ENCODE data around the gene EGR1. TPM values are rescaled to one million over a fixed set of nuclear protein-coding genes. Genes with fewer than 3 reads are reported as not detected.

Gene EGR1
- total RNA-seq (2022; extraction: Qiagen RNA extraction; ENCODE audit: low read depth): 9.3 to 15.3 TPM (median 11.8 TPM) in 5 replicates

DNA sequence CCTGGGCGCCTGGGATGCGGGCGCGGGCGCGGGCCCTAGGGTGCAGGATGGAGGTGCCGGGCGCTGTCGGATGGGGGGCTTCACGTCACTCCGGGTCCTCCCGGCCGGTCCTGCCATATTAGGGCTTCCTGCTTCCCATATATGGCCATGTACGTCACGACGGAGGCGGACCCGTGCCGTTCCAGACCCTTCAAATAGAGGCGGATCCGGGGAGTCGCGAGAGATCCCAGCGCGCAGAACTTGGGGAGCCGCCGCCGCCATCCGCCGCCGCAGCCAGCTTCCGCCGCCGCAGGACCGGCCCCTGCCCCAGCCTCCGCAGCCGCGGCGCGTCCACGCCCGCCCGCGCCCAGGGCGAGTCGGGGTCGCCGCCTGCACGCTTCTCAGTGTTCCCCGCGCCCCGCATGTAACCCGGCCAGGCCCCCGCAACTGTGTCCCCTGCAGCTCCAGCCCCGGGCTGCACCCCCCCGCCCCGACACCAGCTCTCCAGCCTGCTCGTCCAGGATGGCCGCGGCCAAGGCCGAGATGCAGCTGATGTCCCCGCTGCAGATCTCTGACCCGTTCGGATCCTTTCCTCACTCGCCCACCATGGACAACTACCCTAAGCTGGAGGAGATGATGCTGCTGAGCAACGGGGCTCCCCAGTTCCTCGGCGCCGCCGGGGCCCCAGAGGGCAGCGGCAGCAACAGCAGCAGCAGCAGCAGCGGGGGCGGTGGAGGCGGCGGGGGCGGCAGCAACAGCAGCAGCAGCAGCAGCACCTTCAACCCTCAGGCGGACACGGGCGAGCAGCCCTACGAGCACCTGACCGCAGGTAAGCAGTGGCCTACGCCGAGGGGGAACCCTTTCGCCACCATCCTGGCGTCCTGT, at the start of gene EGR1:
EGR1 (plus strand) TSS at position 219 of the 864 bp plus-strand sequence; CDS start at position 502, 283 bp downstream.

DNA sequence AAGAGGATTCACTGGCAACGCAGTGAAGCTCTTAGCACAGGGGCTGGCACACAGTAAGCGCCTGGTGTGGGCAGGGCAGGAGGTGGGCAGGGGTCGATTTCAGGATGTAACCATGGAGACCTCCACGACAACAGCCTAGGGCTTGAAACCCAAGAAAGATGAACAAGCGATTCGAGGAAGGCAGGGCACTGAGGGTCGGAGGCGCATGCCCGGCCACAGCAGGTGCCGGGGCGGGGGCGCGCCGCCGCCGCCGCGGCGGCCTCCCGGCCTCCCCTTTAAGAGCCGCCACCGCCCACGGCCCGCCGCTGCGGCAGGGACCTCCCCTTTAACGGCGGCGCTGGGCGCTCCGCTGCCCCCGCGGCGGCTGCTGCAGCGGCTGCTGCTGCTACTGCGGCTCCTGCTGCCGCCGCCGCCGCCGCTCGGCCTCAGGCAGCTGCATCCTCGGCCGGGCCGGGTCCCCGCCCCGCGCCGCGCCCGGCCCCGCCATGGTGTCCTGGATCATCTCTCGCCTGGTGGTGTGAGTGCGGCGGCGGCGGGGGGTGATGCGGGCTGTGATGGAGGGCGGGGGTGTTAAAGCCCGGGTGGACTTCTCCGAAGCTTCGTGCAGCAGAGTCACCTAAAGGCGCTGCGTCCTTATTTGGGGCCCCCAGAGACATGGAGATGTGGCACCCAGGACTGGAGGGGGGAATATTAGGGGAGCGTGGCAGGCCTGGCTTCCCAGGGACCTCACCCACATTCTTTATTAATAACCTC, 26.4 kb upstream of the EGR1 start, which contains the start of gene REEP2:
REEP2 (plus strand) TSS at position 334 of the 753 bp plus-strand sequence; CDS start at position 486, 152 bp downstream.

Other genes starting within 250 kb of the EGR1 start
- gene GFRA3, start 190.9 kb upstream of the EGR1 start, total RNA-seq (2022; extraction: Qiagen RNA extraction; ENCODE audit: low read depth): 0.09 to 0.12 TPM (median 0.12 TPM) in 3 of 5 replicates, not detected in the others
- gene CDC25C, start 133.7 kb upstream of the EGR1 start, total RNA-seq (2022; extraction: Qiagen RNA extraction; ENCODE audit: low read depth): 10.7 to 12.9 TPM (median 11.2 TPM) in 5 replicates
- gene FAM53C, start 127.2 kb upstream of the EGR1 start, total RNA-seq (2022; extraction: Qiagen RNA extraction; ENCODE audit: low read depth): 19.7 to 22.3 TPM (median 20.9 TPM) in 5 replicates
- gene KDM3B, start 112.8 kb upstream of the EGR1 start, total RNA-seq (2022; extraction: Qiagen RNA extraction; ENCODE audit: low read depth): 34.8 to 48.6 TPM (median 42.1 TPM) in 5 replicates
- gene REEP2, start 26.4 kb upstream of the EGR1 start, total RNA-seq (2022; extraction: Qiagen RNA extraction; ENCODE audit: low read depth): 5.3 to 7.2 TPM (median 6.5 TPM) in 5 replicates
- gene ETF1, start 77.8 kb downstream of the EGR1 start, total RNA-seq (2022; extraction: Qiagen RNA extraction; ENCODE audit: low read depth): 105 to 150 TPM (median 122 TPM) in 5 replicates
- gene HSPA9, start 109.9 kb downstream of the EGR1 start, total RNA-seq (2022; extraction: Qiagen RNA extraction; ENCODE audit: low read depth): 339 to 378 TPM (median 361 TPM) in 5 replicates

All from A549 treated with RU486 at 1 μM for 4 hours (cell line).